A549 (cell line): ENCODE data around the gene ATP9B.

Experiments
- CBX8 ChIP-seq: fragments of 200-600 bp; sonication (generic); IDR thresholded peaks from 2 replicates; pipeline ENCODE4 v1.6.1; 2016
- CHD2 ChIP-seq: fragments of 150-350 bp; IDR thresholded peaks from 2 replicates; pipeline ENCODE4 v1.6.1; 2014; ENCODE audit warnings: low read length; ENCODE audit not compliant: partially characterized antibody
- EHF ChIP-seq: fragments of 250-450 bp; sonication (Bioruptor Pico); IDR thresholded peaks from 2 replicates; pipeline ENCODE4 v1.5.0; 2020; ENCODE audit warnings: mild to moderate bottlenecking
- EP300 ChIP-seq, 2 experiments: fragments of >200 bp; sonication (Bioruptor Twin); formaldehyde crosslinking; IDR thresholded peaks; 2 replicates in 1 of 2; 3 replicates in 1 of 2; pipeline ENCODE4 v1.6.1; 2016 to 2017
- ESRRA ChIP-seq: fragments of 150-350 bp; IDR thresholded peaks from 2 replicates; pipeline ENCODE4 v1.6.1; 2014; ENCODE audit warnings: mild to moderate bottlenecking, low read length, borderline replicate concordance
- JUN ChIP-seq, 2 experiments: fragments of >200 bp; sonication (Bioruptor Twin); formaldehyde crosslinking; IDR thresholded peaks; 2 replicates in 1 of 2; 3 replicates in 1 of 2; pipeline ENCODE4 v1.6.1; 2016 to 2017
- POLR2A ChIP-seq: IDR thresholded peaks from 2 replicates; pipeline ENCODE4 v1.6.1; 2012; ENCODE audit warnings: mild to moderate bottlenecking, low read length
- SMC3 ChIP-seq: fragments of >200 bp; sonication (Bioruptor Twin); formaldehyde crosslinking; IDR thresholded peaks from 3 replicates; pipeline ENCODE4 v1.6.1; 2018; ENCODE audit warnings: inconsistent platforms
- TF ChIP-seq, protein P1 (sequence below): fragments of >200 bp; sonication (Bioruptor Twin); formaldehyde crosslinking; IDR thresholded peaks from 3 replicates; pipeline ENCODE4 v1.5.1; 2016
- TF ChIP-seq, protein P2 (sequence below): IDR thresholded peaks from 2 replicates; pipeline ENCODE4 v1.6.1; 2012

DNA sequence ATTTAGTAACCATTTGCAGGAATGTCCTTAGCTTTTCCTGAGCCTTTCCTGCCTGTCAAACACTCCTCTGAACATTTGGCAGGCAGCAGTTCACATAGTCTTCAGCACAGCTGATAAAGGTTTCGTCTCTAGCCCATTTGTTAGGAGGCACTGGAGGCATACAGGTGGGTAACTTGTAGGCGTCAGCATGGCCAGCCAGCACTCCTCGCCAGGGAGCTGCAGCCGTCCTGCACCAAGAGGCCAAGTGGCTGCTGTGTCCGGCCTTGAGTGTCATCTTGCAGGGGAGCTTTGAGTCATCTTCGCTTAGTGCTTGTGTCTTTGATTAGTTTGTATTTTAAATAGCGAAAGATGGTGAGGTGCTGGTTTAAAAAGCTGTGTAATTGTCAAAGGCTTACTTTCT, 206.3 kb downstream of the ATP9B start:
- TF ChIP-seq, protein P1, sequence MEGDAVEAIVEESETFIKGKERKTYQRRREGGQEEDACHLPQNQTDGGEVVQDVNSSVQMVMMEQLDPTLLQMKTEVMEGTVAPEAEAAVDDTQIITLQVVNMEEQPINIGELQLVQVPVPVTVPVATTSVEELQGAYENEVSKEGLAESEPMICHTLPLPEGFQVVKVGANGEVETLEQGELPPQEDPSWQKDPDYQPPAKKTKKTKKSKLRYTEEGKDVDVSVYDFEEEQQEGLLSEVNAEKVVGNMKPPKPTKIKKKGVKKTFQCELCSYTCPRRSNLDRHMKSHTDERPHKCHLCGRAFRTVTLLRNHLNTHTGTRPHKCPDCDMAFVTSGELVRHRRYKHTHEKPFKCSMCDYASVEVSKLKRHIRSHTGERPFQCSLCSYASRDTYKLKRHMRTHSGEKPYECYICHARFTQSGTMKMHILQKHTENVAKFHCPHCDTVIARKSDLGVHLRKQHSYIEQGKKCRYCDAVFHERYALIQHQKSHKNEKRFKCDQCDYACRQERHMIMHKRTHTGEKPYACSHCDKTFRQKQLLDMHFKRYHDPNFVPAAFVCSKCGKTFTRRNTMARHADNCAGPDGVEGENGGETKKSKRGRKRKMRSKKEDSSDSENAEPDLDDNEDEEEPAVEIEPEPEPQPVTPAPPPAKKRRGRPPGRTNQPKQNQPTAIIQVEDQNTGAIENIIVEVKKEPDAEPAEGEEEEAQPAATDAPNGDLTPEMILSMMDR: no peak
- TF ChIP-seq CHD2: no peak
- no peak for TF ChIP-seq ESRRA
- TF ChIP-seq POLR2A: no peak
- TF ChIP-seq EHF (CRISPR knock-in tag): no peak
- TF ChIP-seq EP300 (IDR thresholded peaks at IDR 0.05): no peak
- TF ChIP-seq CBX8: no peak
- TF ChIP-seq, protein P2, sequence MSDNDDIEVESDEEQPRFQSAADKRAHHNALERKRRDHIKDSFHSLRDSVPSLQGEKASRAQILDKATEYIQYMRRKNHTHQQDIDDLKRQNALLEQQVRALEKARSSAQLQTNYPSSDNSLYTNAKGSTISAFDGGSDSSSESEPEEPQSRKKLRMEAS: no peak
- no peak for TF ChIP-seq JUN (IDR thresholded peaks at IDR 0.05)
- no peak for TF ChIP-seq SMC3
